Thyroid gland (tissue), 4 donors: ENCODE data around the gene RASSF8.

Source experiments
- POLR2A ChIP-seq, 2 donors: fragments of 450-650 bp; IDR thresholded peaks; one replicate each; pipeline ENCODE4 v1.6.1; 2017; ENCODE audit warnings: antibody characterized with exemption in 2 of 2, mild to moderate bottlenecking in 2 of 2, moderate library complexity in 1 of 2
- TF ChIP-seq, protein P1 (sequence below), 6 experiments: fragments of 200-600 bp in 3 of 6; fragments of 450-650 bp in 3 of 6; sonication (generic) in 3 of 6; IDR thresholded peaks; one replicate each; pipeline ENCODE4 v1.5.1; 2016 to 2019; ENCODE audit warnings: antibody characterized with exemption in 6 of 6, mild to moderate bottlenecking in 2 of 6, inconsistent platforms in 1 of 6, moderate library complexity in 1 of 6

DNA sequence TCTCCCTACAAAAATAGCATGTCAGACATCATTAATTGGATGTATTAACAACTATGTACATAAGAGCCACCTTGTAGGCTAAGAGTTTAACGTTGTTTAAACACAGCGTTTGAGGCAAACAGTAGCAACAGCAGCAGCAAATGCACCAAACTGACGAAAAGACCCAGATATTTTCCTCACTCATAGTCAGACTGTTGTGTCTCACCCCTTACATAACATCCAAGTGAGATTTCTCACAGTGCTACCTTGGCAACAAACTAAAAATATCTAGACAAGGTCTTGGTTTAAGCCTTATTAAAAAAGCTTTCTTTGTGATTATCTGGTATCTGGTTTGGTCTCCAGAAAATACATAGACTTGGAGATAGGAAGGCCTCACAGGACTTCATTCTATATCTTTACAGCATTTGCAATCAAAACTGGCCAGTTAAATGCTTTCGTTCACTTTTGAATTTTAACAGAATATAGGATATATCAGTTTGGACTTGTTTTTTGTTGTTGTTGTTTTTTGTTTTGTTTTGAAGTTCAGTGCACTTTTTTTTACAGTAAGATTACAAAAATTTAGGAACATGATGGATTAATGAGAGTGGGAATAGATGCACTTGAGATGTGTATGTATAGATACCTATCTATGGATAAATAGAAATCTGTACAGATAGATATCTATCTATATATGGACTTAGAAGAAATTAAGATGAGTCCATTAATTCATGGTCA lies 162.2 kb downstream of the RASSF8 start:
- peak in 1 of 2 donors; percentile 32 for TF ChIP-seq POLR2A (IDR thresholded peaks at IDR 0.05)
- TF ChIP-seq, protein P1, sequence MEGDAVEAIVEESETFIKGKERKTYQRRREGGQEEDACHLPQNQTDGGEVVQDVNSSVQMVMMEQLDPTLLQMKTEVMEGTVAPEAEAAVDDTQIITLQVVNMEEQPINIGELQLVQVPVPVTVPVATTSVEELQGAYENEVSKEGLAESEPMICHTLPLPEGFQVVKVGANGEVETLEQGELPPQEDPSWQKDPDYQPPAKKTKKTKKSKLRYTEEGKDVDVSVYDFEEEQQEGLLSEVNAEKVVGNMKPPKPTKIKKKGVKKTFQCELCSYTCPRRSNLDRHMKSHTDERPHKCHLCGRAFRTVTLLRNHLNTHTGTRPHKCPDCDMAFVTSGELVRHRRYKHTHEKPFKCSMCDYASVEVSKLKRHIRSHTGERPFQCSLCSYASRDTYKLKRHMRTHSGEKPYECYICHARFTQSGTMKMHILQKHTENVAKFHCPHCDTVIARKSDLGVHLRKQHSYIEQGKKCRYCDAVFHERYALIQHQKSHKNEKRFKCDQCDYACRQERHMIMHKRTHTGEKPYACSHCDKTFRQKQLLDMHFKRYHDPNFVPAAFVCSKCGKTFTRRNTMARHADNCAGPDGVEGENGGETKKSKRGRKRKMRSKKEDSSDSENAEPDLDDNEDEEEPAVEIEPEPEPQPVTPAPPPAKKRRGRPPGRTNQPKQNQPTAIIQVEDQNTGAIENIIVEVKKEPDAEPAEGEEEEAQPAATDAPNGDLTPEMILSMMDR (IDR thresholded peaks at IDR 0.05) = no peak
